Subcutaneous abdominal adipose tissue (tissue), 5 donors: ENCODE measurements around the gene CARNS1.
A peak's percentile ranks its signal among the peaks of the same experiment; 100 is the strongest.

Source experiments
- H3K27ac ChIP-seq: one replicate; pipeline ENCODE4 v1.7.0; 2013; ENCODE audit warnings: low read depth, mild to moderate bottlenecking, inconsistent platforms, low read length, moderate library complexity
- H3K27me3 ChIP-seq, 5 donors: one replicate each; pipeline ENCODE4 v1.7.0; 2013; ENCODE audit warnings: low read length in 5 of 5, inconsistent platforms in 1 of 5; ENCODE audit not compliant: control insufficient read depth in 5 of 5, insufficient read depth in 4 of 5
- H3K36me3 ChIP-seq, 5 donors: one replicate each; pipeline ENCODE4 v1.7.0; 2013; ENCODE audit warnings: low read length in 5 of 5; ENCODE audit not compliant: control insufficient read depth in 5 of 5, insufficient read depth in 5 of 5
- H3K4me1 ChIP-seq, 5 donors: one replicate each; pipeline ENCODE4 v1.7.0; 2013; ENCODE audit warnings: low read length in 5 of 5, mild to moderate bottlenecking in 3 of 5, moderate library complexity in 1 of 5; ENCODE audit not compliant: control insufficient read depth in 5 of 5, insufficient read depth in 5 of 5
- H3K4me3 ChIP-seq, 5 donors: one replicate each; pipeline ENCODE4 v1.7.0; 2013; ENCODE audit warnings: low read length in 5 of 5, low read depth in 1 of 5
- H3K9ac ChIP-seq, 5 donors: one replicate each; pipeline ENCODE4 v1.7.0; 2013; ENCODE audit warnings: low read length in 5 of 5, mild to moderate bottlenecking in 4 of 5, moderate library complexity in 3 of 5
- H3K9me3 ChIP-seq, 5 donors: one replicate each; pipeline ENCODE4 v1.7.0; 2013; ENCODE audit warnings: low read length in 5 of 5; ENCODE audit not compliant: control insufficient read depth in 5 of 5
- donor health status: healthy.
- donor health status: healthy.
- donor health status: healthy.
- donor health status: healthy.
- donor health status: healthy.

The CARNS1 gene

DNA sequence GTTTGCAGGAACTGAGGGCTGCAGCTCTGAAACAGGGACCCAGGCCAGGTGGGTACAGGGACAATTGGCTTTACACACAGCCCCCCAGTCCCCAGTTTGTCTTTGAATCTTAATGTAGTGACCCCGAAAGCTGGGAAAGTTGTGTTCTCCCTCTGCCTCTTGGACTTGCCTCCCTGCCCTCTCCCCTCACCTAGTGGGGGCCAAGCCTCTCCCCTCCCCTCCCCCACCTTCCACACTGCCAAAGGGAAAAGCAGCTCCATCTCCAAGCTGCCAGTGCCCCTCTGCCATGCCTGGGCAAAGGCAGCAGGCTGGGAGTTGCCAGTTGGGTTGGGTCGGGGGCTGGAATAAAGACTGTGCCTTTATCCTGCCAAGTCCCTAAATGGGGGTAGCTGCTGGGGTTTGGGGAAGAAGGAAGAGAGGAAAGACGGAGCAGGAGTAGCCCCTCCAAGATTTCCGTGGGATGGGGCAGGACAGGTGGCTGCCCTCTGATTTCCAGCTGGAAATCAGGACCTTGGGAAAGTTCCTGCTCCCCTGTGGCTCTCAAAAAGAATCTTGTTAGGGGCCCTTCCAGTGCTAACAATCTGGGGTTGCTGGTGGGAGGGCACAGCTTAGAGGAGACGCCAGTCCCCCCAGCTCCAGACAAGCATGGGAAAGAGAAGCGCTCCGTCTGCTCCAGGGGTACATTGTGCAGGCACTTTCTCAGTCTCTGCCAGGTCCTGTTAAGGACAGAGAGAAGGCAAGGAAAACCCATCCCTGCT lies 39.2 kb upstream of the CARNS1 start:
- Histone ChIP-seq H3K36me3 (no peaks in the 10 kb centered on the region), H3K27me3 (peaks cover 3 to 22% (median 10%) of the 10 kb centered on the region in 5 donors), H3K9ac (no peak overlapping the region), H3K9me3 (no peaks in the 10 kb centered on the region), H3K4me1 (peaks cover 6 to 34% (median 24%) of the 10 kb centered on the region in 5 donors), H3K27ac (no peak overlapping the region), H3K4me3 (no peak overlapping the region)

DNA sequence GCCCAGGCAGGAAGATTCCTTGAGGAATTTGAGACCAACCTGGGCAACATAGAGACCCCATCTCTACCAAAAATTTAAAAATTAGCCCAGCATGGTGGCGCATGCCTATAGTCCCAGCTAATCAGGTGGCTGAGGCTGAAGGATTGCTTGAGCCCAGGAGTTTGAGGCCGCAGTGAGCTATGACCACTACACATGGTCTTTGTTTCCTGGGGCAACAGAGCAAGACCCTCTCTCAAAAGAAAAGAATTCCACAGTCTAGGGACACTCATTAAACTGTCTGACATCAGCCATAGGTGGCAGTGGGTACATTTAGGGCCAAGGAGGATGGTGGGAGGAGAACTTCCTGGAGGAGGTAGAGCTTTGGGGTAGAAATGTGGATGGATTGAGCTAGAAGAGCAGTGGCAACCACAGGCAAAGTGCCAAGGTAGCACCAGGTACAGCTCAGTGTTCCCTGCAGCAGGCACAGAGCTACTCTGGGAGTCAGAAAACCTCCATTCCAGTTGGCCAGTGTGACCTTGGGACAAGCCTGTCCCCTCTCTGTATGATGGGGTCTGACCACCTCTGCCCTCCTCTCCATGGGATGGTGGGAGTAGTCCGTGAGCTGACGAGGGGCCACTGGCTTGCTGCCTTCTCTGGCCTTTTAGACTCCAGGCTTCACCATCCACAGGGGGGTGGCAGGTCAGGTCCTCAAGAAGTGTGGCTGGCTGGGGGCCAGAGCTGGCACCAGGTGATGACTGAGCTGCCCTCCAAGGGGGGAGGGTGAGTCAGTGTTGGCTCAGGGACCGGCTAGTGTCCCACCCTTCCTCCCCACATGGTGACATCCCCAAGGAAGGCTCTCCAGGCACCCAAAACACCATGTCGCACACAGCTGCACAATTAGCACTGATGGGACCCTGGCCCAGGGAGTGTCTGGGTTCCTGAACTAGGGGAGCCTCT lies 38.3 kb upstream of the CARNS1 start:
- no peak overlapping the region for H3K9ac ChIP-seq
- H3K4me1 ChIP-seq, result peaks cover 6 to 30% (median 15%) of the 10 kb centered on the region in 5 donors

GRCh38 chr11:67378544-67378943 lies 36.9 kb upstream of the CARNS1 start:
- Histone ChIP-seq H3K4me3 (no peak overlapping the region), H3K4me1 (peaks cover 6 to 26% (median 15%) of the 10 kb centered on the region in 5 donors), H3K27me3 (peaks cover 3 to 22% (median 10%) of the 10 kb centered on the region in 5 donors), H3K27ac (no peak overlapping the region), H3K36me3 (no peaks in the 10 kb centered on the region), H3K9me3 (no peaks in the 10 kb centered on the region), H3K9ac (no peak overlapping the region)

More for the DNA sequence above, 38.3 kb upstream of the CARNS1 start:
- H3K27me3 ChIP-seq, result peaks cover 3 to 22% (median 10%) of the 10 kb centered on the region in 5 donors
- H3K4me3 ChIP-seq, result no peak overlapping the region
- H3K9me3 ChIP-seq, result no peaks in the 10 kb centered on the region
- H3K36me3 ChIP-seq, result no peaks in the 10 kb centered on the region
- no peak overlapping the region for H3K27ac ChIP-seq

GRCh38 chr11:67379061-67380058 lies 36.1 kb upstream of the CARNS1 start:
- Histone ChIP-seq H3K4me3 (no peak overlapping the region), H3K27ac (no peak overlapping the region), H3K9me3 (no peaks in the 10 kb centered on the region), H3K4me1 (peaks cover 2 to 19% (median 8%) of the 10 kb centered on the region in 5 donors), H3K36me3 (no peaks in the 10 kb centered on the region), H3K9ac (no peak overlapping the region), H3K27me3 (peaks cover 3 to 22% (median 10%) of the 10 kb centered on the region in 5 donors)

GRCh38 chr11:67381244-67381972 lies 34.1 kb upstream of the CARNS1 start:
- Histone ChIP-seq H3K4me3 (no peak overlapping the region), H3K27me3 (peaks cover 3 to 19% (median 5%) of the 10 kb centered on the region in 5 donors), H3K9me3 (no peaks in the 10 kb centered on the region), H3K27ac (no peak overlapping the region), H3K4me1 (peaks cover 0 to 13% (median 3%) of the 10 kb centered on the region in 5 donors), H3K36me3 (no peaks in the 10 kb centered on the region), H3K9ac (no peak overlapping the region)

- Histone ChIP-seq H3K27me3 (peaks cover 0 to 10% (median 5%) of the 10 kb centered on the region in 5 donors), H3K4me3 (no peak overlapping the region), H3K36me3 (no peaks in the 10 kb centered on the region), H3K27ac (no peak overlapping the region), H3K9me3 (no peaks in the 10 kb centered on the region), H3K4me1 (peaks cover 0 to 16% (median 3%) of the 10 kb centered on the region in 5 donors), H3K9ac (peak overlapping the region in 1 of 5 donors; percentile 53)
These were observed 33.0 kb upstream of the CARNS1 start for GRCh38 chr11:67382276-67383136.

GRCh38 chr11:67384851-67385366 lies 30.6 kb upstream of the CARNS1 start:
- no peak overlapping the region for H3K4me3 ChIP-seq
- H3K36me3 ChIP-seq, result no peaks in the 10 kb centered on the region
- no peak overlapping the region for H3K9ac ChIP-seq
- H3K9me3 ChIP-seq, result no peaks in the 10 kb centered on the region
- peaks cover 0 to 16% (median 3%) of the 10 kb centered on the region in 5 donors for H3K4me1 ChIP-seq
- H3K27me3 ChIP-seq, result peaks cover 0 to 3% (median 0%) of the 10 kb centered on the region in 5 donors
- H3K27ac ChIP-seq, result no peak overlapping the region

GRCh38 chr11:67387069-67387468 lies 28.4 kb upstream of the CARNS1 start:
- Histone ChIP-seq H3K9me3 (no peaks in the 10 kb centered on the region), H3K9ac (no peak overlapping the region), H3K27me3 (peaks cover 0 to 3% (median 0%) of the 10 kb centered on the region in 5 donors), H3K36me3 (no peaks in the 10 kb centered on the region), H3K27ac (no peak overlapping the region), H3K4me3 (no peak overlapping the region), H3K4me1 (peaks cover 0 to 19% (median 12%) of the 10 kb centered on the region in 5 donors)
